HUES48 (cell line): ENCODE results near the gene DACT1.

Experiments used
- H3K27ac ChIP-seq: one replicate; pipeline ENCODE4 v1.7.0; 2013; ENCODE audit warnings: low read depth, low read length, inconsistent platforms
- H3K27me3 ChIP-seq: 2 replicates; pipeline ENCODE4 v1.6.1; 2013; ENCODE audit warnings: mild to moderate bottlenecking, low read length; ENCODE audit not compliant: control insufficient read depth, insufficient read depth
- H3K36me3 ChIP-seq: 2 replicates; pipeline ENCODE4 v1.6.1; 2013; ENCODE audit warnings: low read length; ENCODE audit not compliant: control insufficient read depth, insufficient read depth
- H3K4me1 ChIP-seq: 2 replicates; pipeline ENCODE4 v1.6.1; 2013; ENCODE audit warnings: mild to moderate bottlenecking, low read length; ENCODE audit not compliant: control insufficient read depth, insufficient read depth
- H3K4me3 ChIP-seq: 2 replicates; pipeline ENCODE4 v1.5.1; 2013; ENCODE audit warnings: mild to moderate bottlenecking, low read depth, low read length
- H3K9ac ChIP-seq: 2 replicates; pipeline ENCODE4 v1.6.1; 2013; ENCODE audit warnings: mild to moderate bottlenecking, low read depth, low read length, moderate library complexity
- H3K9me3 ChIP-seq: 2 replicates; pipeline ENCODE4 v1.6.1; 2013; ENCODE audit warnings: low read length; ENCODE audit not compliant: control insufficient read depth, insufficient read depth

The DACT1 gene

GRCh38 chr14:58668848-58669480, 31.2 kb downstream of the DACT1 start:
- Histone ChIP-seq H3K36me3 (no peaks in the 10 kb centered on the region), H3K4me3 (no peak overlapping the region), H3K9me3 (no peaks in the 10 kb centered on the region), H3K27ac (no peak overlapping the region), H3K4me1 (peaks cover 20% of the 10 kb centered on the region; the same call in 1 of the 2 replicates), H3K9ac (no peak overlapping the region), H3K27me3 (no peaks in the 10 kb centered on the region)

- no peaks in the 10 kb centered on the region for H3K9me3 ChIP-seq
- no peak overlapping the region for H3K4me3 ChIP-seq
- no peaks in the 10 kb centered on the region for H3K36me3 ChIP-seq
- no peak overlapping the region for H3K9ac ChIP-seq
- peaks cover 13% of the 10 kb centered on the region; the same call in 1 of the 2 replicates for H3K4me1 ChIP-seq
- H3K27me3 ChIP-seq = no peaks in the 10 kb centered on the region
- no peak overlapping the region for H3K27ac ChIP-seq
Observed at GRCh38 chr14:58669556-58670200, 31.9 kb downstream of the DACT1 start.

- H3K27me3 ChIP-seq = no peaks in the 10 kb centered on the region
- no peak overlapping the region for H3K27ac ChIP-seq
- no peak overlapping the region for H3K4me3 ChIP-seq
- no peak overlapping the region for H3K9ac ChIP-seq
- peaks cover 12% of the 10 kb centered on the region; the same call in 1 of the 2 replicates for H3K4me1 ChIP-seq
- no peaks in the 10 kb centered on the region for H3K9me3 ChIP-seq
- no peaks in the 10 kb centered on the region for H3K36me3 ChIP-seq
Observed at GRCh38 chr14:58671024-58671423, 33.3 kb downstream of the DACT1 start.

GRCh38 chr14:58671436-58671835, 33.7 kb downstream of the DACT1 start:
- Histone ChIP-seq H3K27me3 (no peaks in the 10 kb centered on the region), H3K36me3 (no peaks in the 10 kb centered on the region), H3K9me3 (no peaks in the 10 kb centered on the region), H3K4me3 (no peak overlapping the region), H3K4me1 (peaks cover 12% of the 10 kb centered on the region; the same call in 1 of the 2 replicates), H3K9ac (no peak overlapping the region), H3K27ac (no peak overlapping the region)

GRCh38 chr14:58673722-58674121, 36.0 kb downstream of the DACT1 start:
- H3K4me1 ChIP-seq = peaks cover 12% of the 10 kb centered on the region; the same call in 1 of the 2 replicates

GRCh38 chr14:58677001-58677400, 39.2 kb downstream of the DACT1 start:
- Histone ChIP-seq H3K9ac (no peak overlapping the region), H3K9me3 (no peaks in the 10 kb centered on the region), H3K27ac (no peak overlapping the region), H3K4me3 (no peak overlapping the region), H3K36me3 (no peaks in the 10 kb centered on the region), H3K27me3 (no peaks in the 10 kb centered on the region), H3K4me1 (no peaks in the 10 kb centered on the region)

More at GRCh38 chr14:58673722-58674121, 36.0 kb downstream of the DACT1 start:
- no peaks in the 10 kb centered on the region for H3K36me3 ChIP-seq
- H3K27ac ChIP-seq = no peak overlapping the region
- H3K9me3 ChIP-seq = no peaks in the 10 kb centered on the region
- no peak overlapping the region for H3K9ac ChIP-seq
- H3K4me3 ChIP-seq = no peak overlapping the region
- no peaks in the 10 kb centered on the region for H3K27me3 ChIP-seq

GRCh38 chr14:58677517-58677916, 39.8 kb downstream of the DACT1 start:
- no peaks in the 10 kb centered on the region for H3K9me3 ChIP-seq
- H3K9ac ChIP-seq = no peak overlapping the region
- H3K4me1 ChIP-seq = no peaks in the 10 kb centered on the region
- no peak overlapping the region for H3K4me3 ChIP-seq
- no peaks in the 10 kb centered on the region for H3K36me3 ChIP-seq
- no peaks in the 10 kb centered on the region for H3K27me3 ChIP-seq
- H3K27ac ChIP-seq = no peak overlapping the region

- no peak overlapping the region for H3K4me3 ChIP-seq
- no peaks in the 10 kb centered on the region for H3K9me3 ChIP-seq
Observed at GRCh38 chr14:58677996-58678395, 40.2 kb downstream of the DACT1 start.

GRCh38 chr14:58680698-58681097, 42.9 kb downstream of the DACT1 start:
- Histone ChIP-seq H3K4me1 (no peaks in the 10 kb centered on the region), H3K9ac (no peak overlapping the region), H3K9me3 (no peaks in the 10 kb centered on the region), H3K27ac (no peak overlapping the region), H3K27me3 (no peaks in the 10 kb centered on the region), H3K36me3 (no peaks in the 10 kb centered on the region), H3K4me3 (no peak overlapping the region)

More at GRCh38 chr14:58677996-58678395, 40.2 kb downstream of the DACT1 start:
- no peaks in the 10 kb centered on the region for H3K27me3 ChIP-seq
- no peaks in the 10 kb centered on the region for H3K36me3 ChIP-seq
- no peak overlapping the region for H3K9ac ChIP-seq
- no peaks in the 10 kb centered on the region for H3K4me1 ChIP-seq
- H3K27ac ChIP-seq = no peak overlapping the region

- no peak overlapping the region for H3K4me3 ChIP-seq
- H3K36me3 ChIP-seq = no peaks in the 10 kb centered on the region
- H3K9ac ChIP-seq = no peak overlapping the region
- no peaks in the 10 kb centered on the region for H3K4me1 ChIP-seq
- no peaks in the 10 kb centered on the region for H3K27me3 ChIP-seq
- no peak overlapping the region for H3K27ac ChIP-seq
- peaks cover 14% of the 10 kb centered on the region; the same call in 1 of the 2 replicates for H3K9me3 ChIP-seq
Observed at GRCh38 chr14:58687232-58687795, 49.6 kb downstream of the DACT1 start.
